ENCODE results near the gene YDJC. TPM values are rescaled to one million over a fixed set of nuclear protein-coding genes. Genes with fewer than 3 reads are reported as not detected.
"Not testable (repeated sequence)": the region's sequence is repeated elsewhere in the genome, so short reads cannot be mapped to it uniquely, and the experiment has no call there.

Gene YDJC
- total RNA-seq, 2 donors from 2014 or later: 18.3 to 32.3 TPM

- Histone ChIP-seq H3K4me3 (no peak overlapping the region), H3K27me3 (replicated peaks; ENCODE audit: insufficient read depth) (no peaks in the 10 kb centered on the region), H3K36me3 (peaks cover 10% of the 10 kb centered on the region), H3K27ac (no peak overlapping the region), H3K9me3 (no peaks in the 10 kb centered on the region), H3K4me1 (ENCODE audit: control insufficient read depth in 1 of 2, low read depth in 2 of 2) (peaks cover 0 to 21% of the 10 kb centered on the region in 2 donors)
- ATAC-seq (ENCODE audit: insufficient number of reproducible peaks, low FRiP score, low read depth) (no peak), DNase-seq (ENCODE audit: low spot score) (no peak)
- no peak for TF ChIP-seq CTCF (IDR thresholded peaks at IDR 0.05)
These were observed 31.5 kb downstream of the YDJC start for GRCh38 chr22:21598302-21598701.

GRCh38 chr22:21596356-21597135 is 33.3 kb downstream of the YDJC start:
- not testable (repeated sequence) for H3K4me3 ChIP-seq; H3K27ac ChIP-seq; H3K9me3 ChIP-seq; DNase-seq (ENCODE audit: low spot score); ATAC-seq (ENCODE audit: insufficient number of reproducible peaks, low FRiP score, low read depth); H3K27me3 ChIP-seq (replicated peaks; ENCODE audit: insufficient read depth)
- Histone ChIP-seq H3K36me3 (peaks cover 15% of the 10 kb centered on the region), H3K4me1 (ENCODE audit: control insufficient read depth in 1 of 2, low read depth in 2 of 2) (peaks cover 1 to 39% of the 10 kb centered on the region in 2 donors)

- Histone ChIP-seq H3K4me1 (ENCODE audit: control insufficient read depth in 1 of 2, low read depth in 2 of 2) (peaks cover 16 to 51% of the 10 kb centered on the region in 2 donors), H3K27me3 (replicated peaks; ENCODE audit: insufficient read depth) (no peaks in the 10 kb centered on the region), H3K9me3 (no peaks in the 10 kb centered on the region), H3K36me3 (peaks cover 15% of the 10 kb centered on the region), H3K4me3 (no peak overlapping the region), H3K27ac (no peak overlapping the region)
- ATAC-seq (ENCODE audit: insufficient number of reproducible peaks, low FRiP score, low read depth) (no peak), DNase-seq (ENCODE audit: low spot score) (no peak)
- TF ChIP-seq CTCF (IDR thresholded peaks at IDR 0.05): no peak
These were observed 34.9 kb downstream of the YDJC start for GRCh38 chr22:21594865-21595452.

DNA sequence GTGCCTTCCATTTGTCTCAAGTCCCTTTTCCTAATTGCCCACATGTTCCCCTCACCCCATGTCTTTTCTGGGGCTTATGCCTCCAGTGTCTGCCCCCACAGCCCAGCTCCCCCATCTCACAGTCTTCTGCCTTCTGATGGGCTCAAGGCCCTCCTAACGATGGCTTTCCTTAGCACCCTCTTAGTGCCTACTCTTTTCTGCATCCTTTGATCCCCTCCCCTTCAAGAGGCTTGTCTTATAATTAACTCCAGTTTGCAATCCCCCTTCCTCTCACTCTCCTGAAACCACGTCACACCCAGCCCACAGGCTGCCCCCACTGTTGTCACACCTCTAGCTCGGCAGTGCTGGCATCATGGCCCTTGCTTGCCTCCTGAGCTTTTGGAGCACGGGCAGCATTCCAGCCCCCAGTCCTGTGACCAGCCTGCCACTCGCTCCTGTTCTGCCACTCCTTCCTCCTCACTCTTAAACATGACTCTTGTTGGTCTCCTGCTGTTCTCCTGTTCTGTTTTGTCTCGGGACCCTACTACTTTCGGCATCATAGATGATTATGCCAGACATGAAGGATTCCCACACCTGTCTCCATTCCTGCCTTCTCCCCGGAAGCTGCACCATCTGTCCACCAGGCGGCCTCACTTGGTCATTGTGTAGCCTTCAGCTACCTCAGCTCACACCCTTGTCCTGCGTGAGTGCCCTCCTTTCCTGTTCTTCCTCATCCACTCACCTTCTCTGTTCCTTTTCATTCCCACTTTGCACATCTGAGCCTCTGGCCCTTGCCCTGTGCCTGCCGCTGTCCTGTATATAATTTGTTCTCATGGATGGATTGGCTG is 36.2 kb downstream of the YDJC start:
- DNase-seq (ENCODE audit: low spot score) (no peak), ATAC-seq (ENCODE audit: insufficient number of reproducible peaks, low FRiP score, low read depth) (no peak)
- Histone ChIP-seq H3K9me3 (no peaks in the 10 kb centered on the region), H3K4me3 (no peak overlapping the region), H3K27me3 (replicated peaks; ENCODE audit: insufficient read depth) (no peaks in the 10 kb centered on the region), H3K27ac (no peak overlapping the region), H3K4me1 (ENCODE audit: control insufficient read depth in 1 of 2, low read depth in 2 of 2) (peaks cover 21 to 51% of the 10 kb centered on the region in 2 donors), H3K36me3 (peaks cover 15% of the 10 kb centered on the region)
- TF ChIP-seq CTCF (IDR thresholded peaks at IDR 0.05): no peak

DNA sequence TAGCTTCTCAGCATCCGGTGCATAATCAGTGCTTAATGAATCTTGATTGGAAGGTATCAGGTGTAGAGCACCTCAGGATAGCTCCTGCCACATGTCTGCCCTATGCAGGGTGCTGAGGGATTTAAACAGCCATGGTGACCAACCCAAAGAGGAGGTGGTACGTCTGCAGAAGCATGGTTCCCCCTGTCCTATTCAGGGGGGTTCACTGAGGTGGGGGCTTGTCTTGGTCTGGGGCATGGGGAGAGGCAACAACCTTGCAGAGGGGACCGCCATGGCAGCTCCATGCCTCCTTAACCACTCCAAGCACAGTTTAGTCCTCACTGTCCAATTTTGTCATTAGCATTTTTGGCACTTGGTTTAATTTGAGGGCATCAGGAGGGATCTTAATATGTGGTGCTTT is 37.4 kb downstream of the YDJC start:
- Histone ChIP-seq H3K27ac (no peak overlapping the region), H3K4me1 (ENCODE audit: control insufficient read depth in 1 of 2, low read depth in 2 of 2) (peaks cover 29 to 61% of the 10 kb centered on the region in 2 donors), H3K36me3 (peaks cover 15% of the 10 kb centered on the region), H3K27me3 (replicated peaks; ENCODE audit: insufficient read depth) (no peaks in the 10 kb centered on the region), H3K4me3 (no peak overlapping the region), H3K9me3 (no peaks in the 10 kb centered on the region)
- DNase-seq (ENCODE audit: low spot score) (no peak), ATAC-seq (ENCODE audit: insufficient number of reproducible peaks, low FRiP score, low read depth) (no peak)
- no peak for TF ChIP-seq CTCF (IDR thresholded peaks at IDR 0.05)

All from thoracic aorta (tissue), 2 donors.